HG02610 (cell line): ENCODE measurements around the gene FAM24B.

ENCODE experiments used
- ATAC-seq: cut with Tn5 transposase; IDR thresholded peaks from one replicate; pipeline ENCODE4 v1.9.1; 2021; ENCODE audit warnings: mild to moderate bottlenecking, moderate library complexity; ENCODE audit not compliant: unreplicated experiment

The FAM24B gene

GRCh38 chr10:122828716-122829255 is 50.6 kb downstream of the FAM24B start:
- no peak for ATAC-seq

- ATAC-seq = no peak
These were observed 52.1 kb downstream of the FAM24B start for GRCh38 chr10:122827302-122827701.

- no peak for ATAC-seq
These were observed 56.2 kb downstream of the FAM24B start for GRCh38 chr10:122822973-122823690.

- ATAC-seq = no peak
These were observed 57.6 kb downstream of the FAM24B start for GRCh38 chr10:122821808-122822207.

GRCh38 chr10:122815458-122815857 is 63.9 kb downstream of the FAM24B start:
- ATAC-seq = no peak

- ATAC-seq = no peak
These were observed 64.9 kb downstream of the FAM24B start for GRCh38 chr10:122814493-122814892.

- no peak for ATAC-seq
These were observed 66.6 kb downstream of the FAM24B start for GRCh38 chr10:122812751-122813150.

- no peak for ATAC-seq
These were observed 77.1 kb downstream of the FAM24B start for GRCh38 chr10:122802282-122802681.
